ENCODE data around the gene ATP2B2. TPM values are rescaled to one million over a fixed set of nuclear protein-coding genes. Genes with fewer than 3 reads are reported as not detected.

Gene ATP2B2
- total and polyA plus RNA-seq, 10 of the 15 experiments (the other 5 are each of a cell fraction or from before 2014, with no cell fraction given): 0.04 TPM; not detected in 9

GRCh38 chr3:10421996-10422395 lies 83.4 kb downstream of the ATP2B2 start (continued):
- TF ChIP-seq NR2C1 (IDR thresholded peaks at IDR 0.05): no peak
- no peak for TF ChIP-seq BHLHE40 (IDR thresholded peaks at IDR 0.05; ENCODE audit: borderline replicate concordance in 1 of 2, low read depth in 2 of 2, low read length in 1 of 2)
- TF ChIP-seq HDAC2 (IDR thresholded peaks at IDR 0.05): no peak
- no peak for TF ChIP-seq NFIC (IDR thresholded peaks at IDR 0.05; ENCODE audit: low read depth, low read length)
- no peak for TF ChIP-seq POLR2AphosphoS2 (IDR thresholded peaks at IDR 0.05; ENCODE audit: low read depth, low read length)
- TF ChIP-seq CHD4 (IDR thresholded peaks at IDR 0.05): no peak
- no peak for TF ChIP-seq REST (IDR thresholded peaks at IDR 0.05; ENCODE audit: low read depth, low read length)
- TF ChIP-seq EP300 (IDR thresholded peaks at IDR 0.05; ENCODE audit: borderline replicate concordance in 1 of 2, control insufficient read depth in 1 of 2, low read depth in 2 of 2, low read length in 2 of 2): no peak
- TF ChIP-seq ZSCAN29 (IDR thresholded peaks at IDR 0.05): no peak
